Stimulated activated naive CD8-positive, alpha-beta T cell treated with anti-CD3 and anti-CD28 coated beads, Interleukin-15, amount 100 ng/mL, for 72 hours (primary cell): ENCODE measurements around the gene PCGF3.
"Not testable (repeated sequence)": the region's sequence is repeated elsewhere in the genome, so short reads cannot be mapped to it uniquely, and the experiment has no call there.

Experiments used
- ATAC-seq: fragments of 150-1000 bp; cut with Tn5 transposase; 2 replicates; pipeline ENCODE4 v1.10.0; 2021; ENCODE audit warnings: mild to moderate bottlenecking, moderate library complexity
- DNase-seq, 2 donors: peaks; one replicate each; pipeline ENCODE4 v3.0.0; 2021 to 2022
- H3K27ac Mint-ChIP-seq, 2 donors: one replicate each; pipeline ENCODE4 v1.8.0; 2022; ENCODE audit warnings: mild to moderate bottlenecking in 2 of 2, mixed read lengths in 2 of 2, moderate library complexity in 2 of 2
- H3K27me3 Mint-ChIP-seq: one replicate; pipeline ENCODE4 v1.8.0; 2022; ENCODE audit warnings: mixed read lengths
- H3K4me1 Mint-ChIP-seq: one replicate; pipeline ENCODE4 v1.8.0; 2022; ENCODE audit warnings: mild to moderate bottlenecking, mixed read lengths
- H3K4me3 Mint-ChIP-seq, 2 donors: one replicate each; pipeline ENCODE4 v1.8.0; 2022; ENCODE audit warnings: mild to moderate bottlenecking in 2 of 2, mixed read lengths in 2 of 2, moderate library complexity in 1 of 2
- H3K9me3 Mint-ChIP-seq, 2 donors: one replicate each; pipeline ENCODE4 v1.8.0; 2022; ENCODE audit warnings: mixed read lengths in 2 of 2

PCGF3 gene

GRCh38 chr4:720111-720860 is 14.7 kb downstream of the PCGF3 start:
- Mint-ChIP-seq H3K4me1 (peaks cover 44% of the 10 kb centered on the region), H3K4me3 (no peak overlapping the region), H3K9me3 (peaks cover 0 to 6% of the 10 kb centered on the region in 2 donors), H3K27me3 (no peaks in the 10 kb centered on the region), H3K27ac (peak overlapping the region in 1 of 2 donors; percentile 63)
- peak; percentile 53 for ATAC-seq
- DNase-seq = no peak

- ATAC-seq (peak; percentile 39), DNase-seq (no peak)
- no peaks in the 10 kb centered on the region for H3K27me3 Mint-ChIP-seq
- peaks cover 0 to 6% of the 10 kb centered on the region in 2 donors for H3K9me3 Mint-ChIP-seq
- peak overlapping the region in 1 of 2 donors; percentile 95 for H3K27ac Mint-ChIP-seq
- peaks cover 54% of the 10 kb centered on the region for H3K4me1 Mint-ChIP-seq
- H3K4me3 Mint-ChIP-seq = no peak overlapping the region
Observed at GRCh38 chr4:721261-722168, 15.9 kb downstream of the PCGF3 start.

DNA sequence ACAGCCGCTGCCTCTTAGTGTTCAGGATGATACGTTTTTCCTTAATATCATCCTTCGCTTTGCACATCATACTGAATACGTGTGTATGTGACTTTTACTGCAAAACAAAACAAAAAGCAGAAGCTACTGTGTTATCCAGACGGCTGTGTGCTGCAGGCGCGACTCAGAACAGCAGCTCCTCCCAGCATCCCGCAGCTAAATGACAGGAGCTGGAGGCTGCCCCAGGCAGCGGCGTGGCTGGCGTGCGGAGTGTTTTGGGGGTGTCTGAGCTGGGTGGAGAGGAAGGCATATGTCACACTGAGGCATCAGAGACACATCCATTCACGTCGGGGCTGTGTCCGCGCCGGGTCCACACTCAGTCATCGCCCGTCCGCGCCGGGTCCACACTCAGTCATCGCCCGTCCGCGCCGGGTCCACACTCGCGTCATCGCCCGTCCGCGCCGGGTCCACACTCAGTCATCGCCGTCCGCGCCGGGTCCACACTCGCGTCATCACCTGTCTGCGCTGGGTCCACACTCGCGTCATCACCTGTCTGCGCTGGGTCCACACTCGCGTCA is 16.6 kb downstream of the PCGF3 start:
- Mint-ChIP-seq H3K9me3 (peaks cover 0 to 6% of the 10 kb centered on the region in 2 donors), H3K4me3 (no peak overlapping the region), H3K27ac (no peak overlapping the region), H3K27me3 (no peaks in the 10 kb centered on the region), H3K4me1 (peaks cover 60% of the 10 kb centered on the region)
- ATAC-seq = no peak
- DNase-seq = no peak

- H3K4me3 Mint-ChIP-seq = no peak overlapping the region
- no peaks in the 10 kb centered on the region for H3K27me3 Mint-ChIP-seq
- ATAC-seq (no peak), DNase-seq (no peak)
- peaks cover 0 to 6% of the 10 kb centered on the region in 2 donors for H3K9me3 Mint-ChIP-seq
- peaks cover 59% of the 10 kb centered on the region for H3K4me1 Mint-ChIP-seq
- H3K27ac Mint-ChIP-seq = peak overlapping the region; percentile 61 to 94
Observed at GRCh38 chr4:722851-723360, 17.3 kb downstream of the PCGF3 start.

DNA sequence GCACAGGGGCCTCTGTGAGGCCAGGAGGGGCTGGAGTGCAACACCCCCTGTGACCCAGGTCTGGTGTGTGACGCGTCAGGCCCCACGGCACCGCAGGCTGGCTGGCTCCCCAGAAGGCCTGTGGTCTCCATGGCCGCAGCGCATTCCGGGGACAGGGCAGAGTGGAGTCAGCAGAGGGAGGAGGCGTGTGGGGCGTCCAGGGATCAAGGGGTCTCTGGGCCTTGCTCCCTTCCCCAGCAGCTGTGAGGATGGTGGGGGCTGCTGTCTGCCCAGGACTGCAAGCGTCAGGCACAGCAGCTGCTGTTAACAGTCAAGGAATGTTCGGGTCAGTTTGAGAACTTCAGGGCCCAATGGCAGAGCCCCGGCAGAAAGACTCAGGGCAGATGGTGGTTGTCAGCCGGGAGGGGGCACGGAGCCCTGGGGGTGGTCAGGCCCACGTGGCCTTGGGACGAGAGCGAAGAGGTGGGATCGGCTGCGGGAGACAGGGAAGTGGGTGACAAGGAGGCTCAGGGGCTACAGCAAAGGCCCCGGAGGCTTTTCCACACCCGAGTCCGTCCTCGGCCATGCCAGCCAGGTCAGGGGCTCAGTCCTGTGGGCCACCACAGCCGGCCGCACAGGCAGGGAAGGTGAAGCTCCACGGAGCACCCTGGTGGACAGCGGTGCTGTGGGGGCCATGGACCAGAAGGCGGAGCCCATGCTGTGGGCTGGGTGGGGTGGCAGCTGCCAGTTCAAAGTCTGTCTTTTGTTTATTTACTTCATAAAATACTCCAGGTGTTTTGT is 18.3 kb downstream of the PCGF3 start:
- Mint-ChIP-seq H3K27ac (peak overlapping the region; percentile 61 to 95), H3K9me3 (peaks cover 0 to 6% of the 10 kb centered on the region in 2 donors), H3K4me1 (peaks cover 58% of the 10 kb centered on the region), H3K4me3 (no peak overlapping the region), H3K27me3 (no peaks in the 10 kb centered on the region)
- no peak for DNase-seq
- ATAC-seq = no peak

DNA sequence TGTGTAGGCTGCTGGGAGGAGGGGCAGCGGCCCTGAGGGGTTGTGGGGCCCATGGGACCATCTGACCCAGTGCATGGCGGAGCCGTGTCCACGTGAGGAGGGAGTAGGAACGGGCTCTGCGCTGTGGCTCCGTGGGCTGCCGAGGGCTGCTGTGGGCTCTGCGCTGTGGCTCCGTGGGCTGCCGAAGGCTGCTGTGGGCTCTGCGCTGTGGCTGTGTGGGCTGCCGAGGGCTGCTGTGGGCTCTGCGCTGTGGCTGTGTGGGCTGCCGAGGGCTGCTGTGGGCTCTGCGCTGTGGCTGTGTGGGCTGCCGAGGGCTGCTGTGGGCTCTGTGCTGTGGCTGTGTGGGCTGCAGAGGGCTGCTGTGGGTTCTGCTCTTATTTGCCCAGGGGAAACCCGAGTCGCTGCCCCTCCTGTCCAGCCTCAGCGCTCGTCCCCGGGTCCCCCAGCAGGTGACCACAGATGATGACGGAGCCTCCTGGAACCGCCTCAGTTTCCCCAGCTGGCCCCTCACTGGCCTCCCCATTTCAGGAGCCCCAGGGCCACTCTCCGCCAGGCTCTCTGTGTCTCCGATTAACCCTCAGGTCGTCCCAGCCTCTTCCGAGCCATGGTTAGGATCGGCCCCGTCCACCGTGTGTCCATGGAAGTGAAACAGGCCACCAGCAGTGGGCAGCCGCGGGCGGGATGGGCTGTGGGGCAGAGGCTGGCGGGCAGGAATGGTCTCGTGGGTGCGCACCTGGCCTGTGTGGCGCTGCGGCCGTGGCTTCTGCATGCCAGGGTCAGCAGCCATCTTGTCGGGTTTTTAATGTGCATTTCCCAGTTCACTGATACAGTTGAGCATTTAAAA is 20.0 kb downstream of the PCGF3 start:
- Mint-ChIP-seq H3K27ac (no peak overlapping the region), H3K4me3 (no peak overlapping the region), H3K9me3 (peaks cover 0 to 6% of the 10 kb centered on the region in 2 donors), H3K27me3 (no peaks in the 10 kb centered on the region), H3K4me1 (peaks cover 46% of the 10 kb centered on the region)
- ATAC-seq = no peak
- DNase-seq = no peak

DNA sequence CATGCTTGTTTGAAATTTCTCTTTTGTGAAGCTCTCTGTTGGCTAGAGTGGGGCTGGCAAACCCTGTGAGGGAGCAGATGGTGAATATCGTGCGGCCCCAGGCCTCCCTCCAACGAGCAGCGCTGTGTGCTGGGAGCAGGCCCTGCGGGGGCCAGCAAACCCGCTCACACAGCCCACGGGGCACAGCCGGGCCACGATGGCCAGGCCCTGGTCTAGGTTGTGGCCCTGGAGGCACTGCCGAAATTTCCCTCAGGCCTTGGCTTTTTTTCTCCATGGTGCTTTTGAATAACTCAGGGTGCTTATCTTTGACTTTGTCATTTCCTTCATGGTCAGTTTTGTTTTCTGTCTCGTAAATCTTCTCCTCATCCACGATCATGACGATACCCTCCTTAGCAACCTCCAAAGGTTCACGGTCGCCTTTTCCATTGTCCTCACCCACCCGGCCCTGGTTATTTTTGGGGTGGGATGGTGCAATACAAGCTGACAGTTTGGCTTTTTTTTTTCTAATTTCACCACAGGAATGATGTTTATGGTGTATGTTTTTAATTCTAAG is 20.7 kb downstream of the PCGF3 start:
- Mint-ChIP-seq H3K27ac (peak overlapping the region in 1 of 2 donors; percentile 6), H3K4me3 (no peak overlapping the region), H3K9me3 (peaks cover 0 to 6% of the 10 kb centered on the region in 2 donors), H3K4me1 (peaks cover 43% of the 10 kb centered on the region), H3K27me3 (no peaks in the 10 kb centered on the region)
- ATAC-seq (no peak), DNase-seq (no peak)

GRCh38 chr4:726838-727237 is 21.2 kb downstream of the PCGF3 start:
- Mint-ChIP-seq H3K4me1 (peaks cover 39% of the 10 kb centered on the region), H3K9me3 (peaks cover 0 to 5% of the 10 kb centered on the region in 2 donors), H3K27me3 (no peaks in the 10 kb centered on the region), H3K27ac (peak overlapping the region in 1 of 2 donors; percentile 60), H3K4me3 (no peak overlapping the region)
- no peak for ATAC-seq
- no peak for DNase-seq

GRCh38 chr4:727576-727975 is 21.9 kb downstream of the PCGF3 start:
- ATAC-seq (no peak), DNase-seq (no peak)
- H3K4me3 Mint-ChIP-seq = no peak overlapping the region
- H3K9me3 Mint-ChIP-seq = no peaks in the 10 kb centered on the region
- no peaks in the 10 kb centered on the region for H3K27me3 Mint-ChIP-seq
- no peak overlapping the region for H3K27ac Mint-ChIP-seq
- peaks cover 39% of the 10 kb centered on the region for H3K4me1 Mint-ChIP-seq

DNA sequence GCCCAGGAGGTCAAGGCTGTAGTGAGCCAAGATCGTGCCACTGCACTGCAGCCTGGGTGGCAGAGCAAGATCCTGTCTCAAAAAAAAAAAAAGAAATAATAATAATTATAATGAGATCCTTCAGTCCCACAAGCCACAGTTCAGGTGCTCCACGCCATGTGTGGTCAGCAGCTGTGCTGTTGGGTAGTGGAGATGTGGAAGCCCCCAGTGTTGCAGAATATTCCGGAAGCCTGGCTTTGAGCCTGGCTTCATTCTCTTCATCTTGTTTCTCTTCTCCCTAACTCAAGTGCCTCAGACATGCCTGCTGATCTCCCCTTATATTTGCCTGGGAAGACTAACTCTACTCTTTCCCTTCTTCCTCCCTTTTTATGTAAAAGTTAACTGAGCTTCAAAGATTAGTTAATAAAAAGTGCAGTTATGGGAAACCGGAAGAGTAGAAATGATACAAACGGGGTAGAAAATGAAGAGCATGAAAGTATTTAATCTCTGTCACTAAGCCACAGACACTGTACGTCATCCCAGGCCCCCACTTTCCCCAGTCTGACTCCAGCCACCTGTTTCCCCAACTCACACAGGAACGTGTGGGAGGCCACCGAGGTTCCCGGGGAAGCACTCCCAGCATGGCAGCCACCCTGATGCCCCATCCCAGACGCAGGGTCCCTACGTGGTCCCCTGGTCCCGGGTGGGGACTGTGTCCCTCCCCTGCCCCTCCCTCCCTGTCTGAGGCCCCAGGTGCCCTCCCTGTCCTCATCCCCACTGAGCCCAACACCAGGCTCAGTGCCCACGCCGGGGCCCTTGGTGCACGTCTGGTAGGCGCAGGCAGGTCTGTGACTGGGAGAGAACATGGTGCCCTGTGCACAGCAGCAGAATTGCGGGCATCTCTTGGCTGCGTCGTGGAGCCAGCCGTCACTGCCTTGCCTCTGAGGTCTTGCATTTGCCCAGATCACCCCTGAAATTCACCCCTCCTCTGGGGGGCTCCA is 24.0 kb downstream of the PCGF3 start:
- Mint-ChIP-seq H3K4me1 (peaks cover 31% of the 10 kb centered on the region), H3K4me3 (no peak overlapping the region), H3K27ac (no peak overlapping the region), H3K27me3 (no peaks in the 10 kb centered on the region), H3K9me3 (no peaks in the 10 kb centered on the region)
- DNase-seq (no peak), ATAC-seq (peak; percentile 28)

DNA sequence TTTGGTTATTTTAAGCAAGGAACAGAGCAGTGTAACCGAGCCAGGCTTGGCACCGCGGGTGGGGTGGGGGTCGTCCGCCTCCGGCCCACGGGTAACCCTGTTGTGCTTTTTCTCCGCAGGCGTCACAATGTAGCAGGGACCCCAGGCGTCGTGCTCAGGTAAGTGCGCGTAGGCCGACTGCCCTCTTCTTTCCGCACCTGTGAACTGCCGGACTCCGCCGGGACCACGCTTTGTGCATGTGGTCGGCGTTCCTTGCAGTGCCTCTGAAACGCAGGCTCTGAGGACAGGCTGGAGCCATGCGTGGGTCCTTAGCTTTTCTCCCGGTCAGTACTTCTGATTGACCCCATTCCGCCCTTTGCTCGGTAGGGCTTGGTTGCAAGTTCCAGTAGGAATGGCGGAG is 24.9 kb downstream of the PCGF3 start:
- H3K4me1 Mint-ChIP-seq = peaks cover 22% of the 10 kb centered on the region
- no peak overlapping the region for H3K4me3 Mint-ChIP-seq
- H3K27ac Mint-ChIP-seq = peak overlapping the region in 1 of 2 donors; percentile 59
- ATAC-seq (no peak), DNase-seq (no peak)
- H3K9me3 Mint-ChIP-seq = no peaks in the 10 kb centered on the region
- H3K27me3 Mint-ChIP-seq = no peaks in the 10 kb centered on the region

- not testable (repeated sequence) for H3K27me3 Mint-ChIP-seq, DNase-seq, H3K4me3 Mint-ChIP-seq, H3K9me3 Mint-ChIP-seq
- Mint-ChIP-seq H3K27ac (peak overlapping the region in 1 of 2 donors; percentile 59), H3K4me1 (peaks cover 17% of the 10 kb centered on the region)
- peak; percentile 46 for ATAC-seq
Observed at GRCh38 chr4:730946-731904, 25.6 kb downstream of the PCGF3 start.
